HG03097 (cell line): ENCODE measurements around the gene SYTL5.

Experiments
- ATAC-seq: cut with Tn5 transposase; IDR thresholded peaks from one replicate; pipeline ENCODE4 v1.9.1; 2021; ENCODE audit not compliant: unreplicated experiment, low FRiP score

The SYTL5 gene

DNA sequence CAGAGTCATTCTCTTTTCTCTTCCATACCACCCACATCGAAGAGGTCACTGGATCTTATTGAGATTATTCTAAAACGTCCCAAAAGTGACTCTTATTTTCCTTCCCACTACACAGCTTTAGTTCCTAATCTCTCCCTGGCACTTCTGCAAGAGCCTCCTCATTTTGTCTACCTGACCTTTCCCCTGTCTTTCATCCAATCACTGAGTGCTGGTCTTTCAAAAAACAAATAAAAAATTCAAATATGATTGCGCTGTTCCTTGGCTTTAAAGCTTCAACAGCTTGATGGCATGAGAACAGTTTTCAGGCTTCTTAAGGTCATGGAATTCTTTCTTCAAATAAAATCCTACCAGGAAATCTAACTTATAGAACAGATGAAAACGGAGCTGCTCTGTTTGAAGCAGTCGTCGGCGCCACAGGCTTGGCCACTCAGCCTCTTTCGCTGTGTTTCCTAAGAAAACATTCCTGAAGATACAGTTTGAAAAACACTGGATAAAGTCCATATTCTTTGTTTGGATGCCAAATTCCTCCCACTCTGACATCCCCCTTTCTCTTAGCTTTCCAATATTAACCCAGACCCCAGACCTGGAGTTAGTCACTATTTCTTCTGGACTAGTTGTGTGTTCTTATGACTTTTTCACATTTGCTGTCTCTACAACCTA, 12.5 kb downstream of the SYTL5 start:
- no peak for ATAC-seq

DNA sequence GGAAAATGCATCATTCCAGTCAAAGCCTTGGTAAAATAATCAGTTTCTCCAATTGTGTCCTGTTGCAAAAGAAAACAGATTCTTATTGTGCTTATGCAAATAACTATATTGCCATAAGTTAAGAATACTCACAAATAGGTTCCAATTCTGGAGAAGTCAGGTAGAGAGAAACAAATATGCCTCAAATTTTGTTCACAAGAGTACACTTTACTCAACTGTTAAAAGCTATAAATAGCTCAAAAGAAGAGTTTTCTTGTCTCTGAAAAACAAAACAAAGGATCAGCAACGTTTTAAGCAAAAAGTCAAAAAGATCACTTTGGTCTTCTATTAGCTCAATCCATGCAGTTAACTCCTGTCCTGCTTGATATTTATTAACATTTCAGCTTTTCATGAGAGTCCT, 21.9 kb downstream of the SYTL5 start:
- ATAC-seq = no peak

DNA sequence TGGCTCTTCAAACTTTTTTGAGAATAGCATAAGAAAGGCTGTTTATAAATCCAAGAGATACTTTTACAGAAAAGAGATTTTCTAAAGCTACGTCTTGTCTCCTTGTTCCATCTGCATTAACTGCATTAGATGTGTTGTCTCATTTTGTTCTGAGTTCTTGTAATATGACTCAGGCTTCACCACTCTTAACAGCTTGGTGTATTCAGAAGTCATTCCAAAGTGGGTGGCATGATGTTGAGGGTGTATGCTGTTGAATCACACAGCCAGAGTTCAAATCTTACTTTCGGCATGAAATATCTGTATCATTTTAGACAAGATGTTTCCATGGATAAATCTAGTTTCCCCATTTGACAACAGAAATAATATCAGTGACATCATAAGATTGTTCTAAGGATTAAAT, 30.1 kb downstream of the SYTL5 start:
- no peak for ATAC-seq

- no peak for ATAC-seq
These were observed 32.1 kb downstream of the SYTL5 start for GRCh38 chrX:38038501-38038900.

DNA sequence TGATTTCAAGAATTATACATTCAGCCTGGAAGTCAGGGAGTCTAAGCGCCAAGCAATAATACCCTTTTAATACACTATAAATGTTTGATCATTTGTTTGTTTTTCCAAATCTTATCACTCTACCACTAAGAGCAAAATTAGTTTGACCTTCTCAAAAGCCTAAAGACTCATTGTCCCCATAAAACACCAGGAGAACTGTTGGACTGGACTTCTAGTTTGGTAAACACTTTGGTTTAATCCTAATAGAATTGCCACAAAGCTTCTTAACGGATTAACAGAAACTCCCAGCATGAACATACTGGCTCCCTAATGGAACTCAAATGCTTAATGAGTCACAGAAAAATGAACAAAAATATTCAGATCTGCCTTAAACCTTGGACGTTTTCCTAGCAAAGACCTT, 34.9 kb downstream of the SYTL5 start:
- no peak for ATAC-seq

DNA sequence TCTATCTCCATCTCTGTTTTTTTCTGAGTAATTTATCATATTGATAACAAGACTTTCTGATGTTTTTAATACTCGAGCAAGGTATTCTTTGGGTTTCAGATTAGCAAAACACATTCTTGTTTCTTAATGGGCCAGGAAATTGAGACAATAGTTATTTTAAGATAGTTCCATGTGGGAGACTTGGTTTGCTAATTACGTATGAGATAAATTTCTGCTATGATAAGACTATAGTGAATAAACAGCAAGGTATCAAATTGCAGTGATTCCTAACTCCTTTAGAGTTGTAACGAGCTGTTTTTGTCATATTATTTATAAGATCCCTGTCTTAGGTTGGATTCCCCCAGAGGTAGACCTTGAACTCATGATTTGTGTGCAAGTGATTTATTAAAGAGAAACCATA, 38.3 kb downstream of the SYTL5 start:
- no peak for ATAC-seq

- no peak for ATAC-seq
These were observed 39.3 kb downstream of the SYTL5 start for GRCh38 chrX:38045538-38046096.

GRCh38 chrX:38048886-38049285, 42.5 kb downstream of the SYTL5 start:
- no peak for ATAC-seq

DNA sequence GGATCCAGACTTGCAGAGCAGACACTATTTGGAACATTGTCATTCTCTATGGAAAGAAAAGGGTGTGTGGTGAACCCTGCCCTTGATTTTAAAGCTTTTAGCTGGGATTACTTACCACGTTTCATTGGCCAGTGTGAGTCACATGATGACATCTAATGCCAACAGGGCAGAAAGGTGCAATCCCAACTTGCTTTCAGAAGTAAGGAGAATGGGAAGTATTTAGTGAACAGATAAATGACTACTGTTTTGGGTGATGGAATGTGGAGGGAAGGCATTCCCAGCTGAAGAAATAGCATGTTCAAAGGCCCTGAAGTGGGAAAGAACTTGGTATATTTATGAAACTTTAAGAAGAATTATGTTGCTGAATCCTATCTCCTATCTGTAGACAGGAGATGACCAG, 44.5 kb downstream of the SYTL5 start:
- no peak for ATAC-seq

- no peak for ATAC-seq
These were observed 45.7 kb downstream of the SYTL5 start for GRCh38 chrX:38052096-38052495.

GRCh38 chrX:38055170-38055847, 49.0 kb downstream of the SYTL5 start:
- no peak for ATAC-seq

DNA sequence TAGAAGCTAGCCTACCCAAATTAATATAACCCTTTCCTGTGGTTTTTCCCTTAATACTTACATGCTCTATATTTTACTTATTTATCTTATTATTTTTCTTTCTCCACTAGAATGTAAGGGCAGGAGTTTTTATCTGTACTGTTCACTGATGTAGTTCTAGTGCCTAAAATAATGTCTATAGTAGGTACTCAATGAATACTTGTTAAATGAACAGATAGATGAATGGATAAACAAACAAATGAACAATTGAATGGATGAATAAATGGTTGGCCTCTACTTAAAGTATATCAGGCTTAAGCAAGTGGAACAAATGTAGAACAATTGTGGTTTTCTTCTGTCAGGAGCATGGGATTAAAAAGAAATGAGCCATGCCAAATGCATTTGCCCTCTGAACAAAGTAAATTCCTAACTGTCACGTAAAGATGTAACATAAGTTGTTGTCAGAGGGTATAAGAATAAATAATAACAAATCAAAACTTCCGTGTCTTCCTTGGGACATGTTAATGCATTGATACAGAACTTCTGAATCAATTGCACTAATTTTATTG, 54.1 kb downstream of the SYTL5 start:
- no peak for ATAC-seq

DNA sequence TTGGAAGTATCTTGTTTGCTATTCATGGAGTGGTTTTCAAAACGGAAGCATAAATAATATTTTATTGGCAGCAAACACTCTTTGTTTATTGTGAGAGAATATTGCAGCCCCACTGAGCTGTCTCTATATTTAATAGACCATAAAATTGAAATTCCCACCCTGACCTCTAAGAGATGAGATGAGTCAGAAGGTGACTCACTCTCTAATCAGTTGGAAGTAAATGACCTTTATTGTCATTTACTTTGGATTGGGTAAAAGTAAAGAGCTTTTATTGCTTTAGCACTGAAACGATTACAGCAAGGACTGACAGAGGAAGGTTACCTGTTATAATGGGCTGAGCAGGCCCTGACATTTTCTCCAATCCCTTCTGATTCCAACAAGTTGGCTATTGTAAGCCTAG, 55.0 kb downstream of the SYTL5 start:
- no peak for ATAC-seq

GRCh38 chrX:38066934-38067333, 60.6 kb downstream of the SYTL5 start:
- no peak for ATAC-seq

GRCh38 chrX:38069273-38069672, 62.9 kb downstream of the SYTL5 start:
- ATAC-seq = no peak

GRCh38 chrX:38069991-38070390, 63.6 kb downstream of the SYTL5 start:
- ATAC-seq = no peak

GRCh38 chrX:38079463-38079862, 73.1 kb downstream of the SYTL5 start:
- ATAC-seq = no peak

GRCh38 chrX:38080808-38081207, 74.5 kb downstream of the SYTL5 start:
- ATAC-seq = no peak

- no peak for ATAC-seq
These were observed 75.6 kb downstream of the SYTL5 start for GRCh38 chrX:38081909-38082308.

GRCh38 chrX:38082309-38082708, 76.0 kb downstream of the SYTL5 start:
- no peak for ATAC-seq

GRCh38 chrX:38085813-38086212, 79.5 kb downstream of the SYTL5 start:
- ATAC-seq = no peak
